Peyer's patch (tissue), 4 donors: Measurements from ENCODE around the gene PBX2. TPM values are rescaled to one million over a fixed set of nuclear protein-coding genes. Genes with fewer than 3 reads are reported as not detected.
A peak's percentile ranks its signal among the peaks of the same experiment; 100 is the strongest.
"Not testable (repeated sequence)": the region's sequence is repeated elsewhere in the genome, so short reads cannot be mapped to it uniquely, and the experiment has no call there.

Experiments used
- DNase-seq, 3 donors: peaks; one replicate each; pipeline ENCODE4 v3.0.0-alpha.2; 2017 to 2019
- H3K27ac ChIP-seq, 4 donors: fragments of 200-600 bp; sonication (generic); one replicate each; pipeline ENCODE4 v1.5.1; 2016 to 2019
- H3K27me3 ChIP-seq, 2 donors: fragments of 200-600 bp; sonication (generic); one replicate each; pipeline ENCODE4 v1.5.1; 2019
- H3K36me3 ChIP-seq, 3 donors: fragments of 200-600 bp; sonication (generic); one replicate each; pipeline ENCODE4 v1.5.1; 2016 to 2019
- H3K4me1 ChIP-seq, 4 donors: fragments of 200-600 bp; sonication (generic); one replicate each; pipeline ENCODE4 v1.5.1; 2016 to 2019
- H3K4me3 ChIP-seq, 4 donors: fragments of 200-600 bp; sonication (generic); 1 replicate in 3 of 4; 2 replicates in 1 of 4; pipeline ENCODE4 v1.5.1; 2016 to 2019; ENCODE audit warnings: mild to moderate bottlenecking in 1 of 4
- H3K9me3 ChIP-seq, 4 donors: fragments of 200-600 bp; sonication (generic); one replicate each; pipeline ENCODE4 v1.5.1; 2016 to 2019; ENCODE audit warnings: mild to moderate bottlenecking in 1 of 4
- CTCF ChIP-seq, 6 experiments: fragments of 450-650 bp in 4 of 6; fragments of 200-600 bp in 2 of 6; sonication (generic) in 1 of 6; IDR thresholded peaks; one replicate each; pipeline ENCODE4 v1.5.1; 2017 to 2019; ENCODE audit warnings: antibody characterized with exemption in 6 of 6, mild to moderate bottlenecking in 3 of 6, moderate library complexity in 1 of 6
- POLR2A ChIP-seq, 2 donors: fragments of 450-650 bp; IDR thresholded peaks; one replicate each; pipeline ENCODE4 v1.5.1; 2017; ENCODE audit warnings: antibody characterized with exemption in 2 of 2, mild to moderate bottlenecking in 2 of 2, moderate library complexity in 2 of 2
- total RNA-seq, 4 donors: library from RNA; depleted of rRNA; stranded (reverse); fragments of >200 nt; gene quantifications; one replicate each; pipeline ENCODE4 v1.1.0, GENCODE V29; 2016

PBX2 gene
- total RNA-seq, 4 donors from 2014 or later, result 33.3 to 74.3 (median 64.4) TPM

- Histone ChIP-seq H3K9me3 (no peaks in the 10 kb centered on the region), H3K36me3 (no peaks in the 10 kb centered on the region), H3K4me1 (peaks cover 3 to 38% (median 8%) of the 10 kb centered on the region in 4 donors), H3K27me3 (no peaks in the 10 kb centered on the region), H3K27ac (peak overlapping the region; percentile 94 to 99 (median 98)), H3K4me3 (peak overlapping the region; percentile 69 to 80 (median 74))
- TF ChIP-seq CTCF (IDR thresholded peaks at IDR 0.05) (peak; percentile 56 to 82 (median 67)), POLR2A (IDR thresholded peaks at IDR 0.05) (no peak)
- DNase-seq, result peak; percentile 100
Observed at GRCh38 chr6:32195652-32195901, 5.6 kb upstream of the PBX2 start.

- Histone ChIP-seq H3K4me3 (peak overlapping the region; percentile 44 to 80 (median 62)), H3K27ac (peak overlapping the region; percentile 80 to 98 (median 91)), H3K9me3 (no peaks in the 10 kb centered on the region), H3K36me3 (no peaks in the 10 kb centered on the region), H3K27me3 (no peaks in the 10 kb centered on the region), H3K4me1 (peaks cover 3 to 40% (median 8%) of the 10 kb centered on the region in 4 donors)
- TF ChIP-seq POLR2A (IDR thresholded peaks at IDR 0.05) (peak; percentile 48 to 82), CTCF (IDR thresholded peaks at IDR 0.05) (peak in 5 of 6 experiments; percentile 4 to 77 (median 70))
- DNase-seq, result peak in 1 of 3 donors; percentile 40
Observed at GRCh38 chr6:32194825-32195651, 5.0 kb upstream of the PBX2 start.

GRCh38 chr6:32194388-32194787, 4.4 kb upstream of the PBX2 start:
- H3K27me3 ChIP-seq, result no peaks in the 10 kb centered on the region
- no peaks in the 10 kb centered on the region for H3K9me3 ChIP-seq
- H3K36me3 ChIP-seq, result no peaks in the 10 kb centered on the region
- peak overlapping the region in 3 of 4 donors; percentile 80 to 98 (median 94) for H3K27ac ChIP-seq
- TF ChIP-seq POLR2A (IDR thresholded peaks at IDR 0.05), result no peak
- TF ChIP-seq CTCF (IDR thresholded peaks at IDR 0.05), result no peak
- H3K4me1 ChIP-seq, result peaks cover 3 to 40% (median 8%) of the 10 kb centered on the region in 4 donors
- no peak overlapping the region for H3K4me3 ChIP-seq
- no peak for DNase-seq

GRCh38 chr6:32193096-32193495, 3.1 kb upstream of the PBX2 start:
- H3K9me3 ChIP-seq, DNase-seq, H3K27me3 ChIP-seq, H3K36me3 ChIP-seq: not testable (repeated sequence)
- Histone ChIP-seq H3K4me3 (peak overlapping the region; percentile 51 to 92 (median 69)), H3K27ac (peak overlapping the region; percentile 90 to 98 (median 94)), H3K4me1 (peaks cover 3 to 51% (median 12%) of the 10 kb centered on the region in 4 donors)

- Histone ChIP-seq H3K36me3 (peaks cover 0 to 4% (median 0%) of the 10 kb centered on the region in 3 donors), H3K4me1 (peaks cover 3 to 55% (median 12%) of the 10 kb centered on the region in 4 donors), H3K4me3 (peak within 1 kb of the TSS; percentile 51 to 92 (median 69)), H3K27me3 (no peaks in the 10 kb centered on the region), H3K27ac (peak within 1 kb of the TSS; percentile 90 to 98 (median 94)), H3K9me3 (no peaks in the 10 kb centered on the region)
- DNase-seq, result peak; percentile 70 to 91 (median 86)
- TF ChIP-seq POLR2A (IDR thresholded peaks at IDR 0.05) (peak in 1 of 2 donors; percentile 27), CTCF (IDR thresholded peaks at IDR 0.05) (no peak)
Observed at GRCh38 chr6:32192608-32193039, 2.6 kb upstream of the PBX2 start, which contains the start of gene GPSM3. GPSM3 (minus strand) TSS chr6:32192643; CDS start chr6:32192513, 130 bp downstream.
